GM23248 (cell line): ENCODE measurements around the gene TRAK1.

Source experiments
- EZH2 ChIP-seq: fragments of 200-600 bp; sonication (generic); IDR thresholded peaks from 2 replicates; pipeline ENCODE4 v1.6.1; 2018; ENCODE audit warnings: antibody characterized with exemption, mild to moderate bottlenecking; ENCODE audit not compliant: insufficient read depth, poor library complexity, severe bottlenecking
- EZH2phosphoT487 ChIP-seq: fragments of 200-600 bp; sonication (generic); IDR thresholded peaks from 2 replicates; pipeline ENCODE4 v1.6.1; 2018; ENCODE audit warnings: antibody characterized with exemption, moderate library complexity, mild to moderate bottlenecking, low read depth; ENCODE audit not compliant: insufficient read depth

- TF ChIP-seq EZH2 (no peak), EZH2phosphoT487 (no peak)
Measured at GRCh38 chr3:42133500-42134298, 42.5 kb downstream of the TRAK1 start.
